Measurements from ENCODE around the gene MRPL18. TPM values are rescaled to one million over a fixed set of nuclear protein-coding genes. Genes with fewer than 3 reads are reported as not detected.

The MRPL18 gene
- total and polyA plus RNA-seq, 2 donors (not counting 3 experiments of a cell fraction or from before 2014, with no cell fraction given): 55.4 to 70.7 TPM

DNA sequence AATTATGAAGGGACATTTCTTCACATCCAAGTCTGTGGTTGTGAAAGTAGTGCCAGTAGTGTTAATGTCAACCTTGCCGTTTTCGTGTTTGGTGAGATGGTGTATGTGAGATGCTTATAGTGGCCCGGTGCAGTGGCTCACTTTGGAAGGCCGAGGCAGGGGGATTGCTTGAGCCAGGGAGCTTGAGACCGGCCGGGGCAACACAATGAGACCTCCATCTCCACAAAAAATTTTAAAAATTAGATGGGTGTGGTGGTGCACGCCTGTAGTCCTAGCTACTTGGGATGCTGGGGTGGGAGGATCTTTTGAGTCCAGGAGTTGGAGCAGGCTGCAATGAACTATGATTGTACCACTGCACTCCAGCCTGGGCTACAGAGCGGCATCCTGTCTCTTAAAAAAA lies 47.2 kb downstream of the MRPL18 start:
- DNase-seq (ENCODE audit: low read depth, low spot score): no peak
- Histone ChIP-seq H3K4me1 (ENCODE audit: control insufficient read depth, extremely low read depth, insufficient read depth, low read length) (no peaks in the 10 kb centered on the region), H2AFZ (ENCODE audit: low read depth, low read length) (no peak overlapping the region), H3K9me1 (replicated peaks; ENCODE audit: control insufficient read depth, extremely low read depth, insufficient read depth, low read length) (no peaks in the 10 kb centered on the region), H3K27me3 (ENCODE audit: control insufficient read depth in 2 of 2, insufficient read depth in 2 of 2, low read length in 2 of 2) (no peaks in the 10 kb centered on the region), H3K27ac (ENCODE audit: insufficient read depth, low read depth, low read length) (no peak overlapping the region), H3K36me3 (ENCODE audit: control insufficient read depth in 2 of 2, extremely low read depth in 1 of 2, insufficient read depth in 2 of 2, low read length in 2 of 2) (no peaks in the 10 kb centered on the region), H3K4me3 (replicated peaks in 1 of 3; ENCODE audit: insufficient read depth in 1 of 3, low read depth in 1 of 3, low read length in 3 of 3) (no peak overlapping the region), H3K9ac (replicated peaks; ENCODE audit: extremely low read depth, insufficient read depth, low read length) (no peak overlapping the region), H3K79me2 (ENCODE audit: control insufficient read depth, insufficient read depth, low read length) (no peaks in the 10 kb centered on the region), H4K20me1 (replicated peaks; ENCODE audit: control insufficient read depth, extremely low read depth, insufficient read depth, low read length) (no peaks in the 10 kb centered on the region), H3K4me2 (ENCODE audit: insufficient read depth, low read length) (no peak overlapping the region), H3K9me3 (replicated peaks; ENCODE audit: control insufficient read depth, insufficient read depth, low read length) (no peaks in the 10 kb centered on the region)
- no peak for FAIRE-seq
- BruUV-seq (replicated peaks): no TSS peak
- POLR2A ChIA-PET: no interaction called here
- dilution Hi-C loops (cut with MboI; ENCODE audit: extremely low pct_ligation_motif_present, low sequenced_read_pairs): no loop called here
- CTCF ChIA-PET: interaction anchor here (0.7 kb wide), 1 partner anchor 48 kb away, joined by 3 read pairs; no protein-coding TSS in a partner anchor
- TF ChIP-seq EZH2 (IDR thresholded peaks at IDR 0.05; ENCODE audit: borderline replicate concordance, low read depth, low read length, severe bottlenecking): no peak
- no peak for TF ChIP-seq MYC (IDR thresholded peaks at IDR 0.05; ENCODE audit: low read depth, low read length)
- no peak for TF ChIP-seq JUN (IDR thresholded peaks at IDR 0.05; ENCODE audit: borderline replicate concordance, insufficient read depth, insufficient read length, low read depth)
- TF ChIP-seq, protein P1, sequence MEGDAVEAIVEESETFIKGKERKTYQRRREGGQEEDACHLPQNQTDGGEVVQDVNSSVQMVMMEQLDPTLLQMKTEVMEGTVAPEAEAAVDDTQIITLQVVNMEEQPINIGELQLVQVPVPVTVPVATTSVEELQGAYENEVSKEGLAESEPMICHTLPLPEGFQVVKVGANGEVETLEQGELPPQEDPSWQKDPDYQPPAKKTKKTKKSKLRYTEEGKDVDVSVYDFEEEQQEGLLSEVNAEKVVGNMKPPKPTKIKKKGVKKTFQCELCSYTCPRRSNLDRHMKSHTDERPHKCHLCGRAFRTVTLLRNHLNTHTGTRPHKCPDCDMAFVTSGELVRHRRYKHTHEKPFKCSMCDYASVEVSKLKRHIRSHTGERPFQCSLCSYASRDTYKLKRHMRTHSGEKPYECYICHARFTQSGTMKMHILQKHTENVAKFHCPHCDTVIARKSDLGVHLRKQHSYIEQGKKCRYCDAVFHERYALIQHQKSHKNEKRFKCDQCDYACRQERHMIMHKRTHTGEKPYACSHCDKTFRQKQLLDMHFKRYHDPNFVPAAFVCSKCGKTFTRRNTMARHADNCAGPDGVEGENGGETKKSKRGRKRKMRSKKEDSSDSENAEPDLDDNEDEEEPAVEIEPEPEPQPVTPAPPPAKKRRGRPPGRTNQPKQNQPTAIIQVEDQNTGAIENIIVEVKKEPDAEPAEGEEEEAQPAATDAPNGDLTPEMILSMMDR (IDR thresholded peaks at IDR 0.05; ENCODE audit: extremely low read depth in 1 of 2, insufficient read depth in 1 of 2, low read depth in 1 of 2, low read length in 2 of 2): no peak
- no peak for TF ChIP-seq FOS (IDR thresholded peaks at IDR 0.05; ENCODE audit: borderline replicate concordance, insufficient read depth, low read length)
- no peak for TF ChIP-seq POLR2AphosphoS5 (IDR thresholded peaks at IDR 0.05; ENCODE audit: insufficient read depth, low read depth, low read length)
- TF ChIP-seq, protein P2, sequence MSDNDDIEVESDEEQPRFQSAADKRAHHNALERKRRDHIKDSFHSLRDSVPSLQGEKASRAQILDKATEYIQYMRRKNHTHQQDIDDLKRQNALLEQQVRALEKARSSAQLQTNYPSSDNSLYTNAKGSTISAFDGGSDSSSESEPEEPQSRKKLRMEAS (IDR thresholded peaks at IDR 0.05; ENCODE audit: insufficient read depth, insufficient read length): no peak
- TF ChIP-seq POLR2A (IDR thresholded peaks at IDR 0.05; ENCODE audit: low read depth, low read length): no peak
- TF ChIP-seq GATA2 (IDR thresholded peaks at IDR 0.05; ENCODE audit: insufficient read depth, insufficient read length, low read depth, low read length): no peak
- intact Hi-C loops (cut with micrococcal nuclease): no loop called here

Measured in endothelial cell of umbilical vein (primary cell).